ENCODE measurements around the gene THRA.
A peak's percentile ranks its signal among the peaks of the same experiment; 100 is the strongest.

THRA gene

GRCh38 chr17:40064971-40065768 lies 2.4 kb downstream of the THRA start:
- Histone ChIP-seq H3K4me3 (peak overlapping the region; percentile 85 to 100 (median 97)), H3K9ac (peak overlapping the region; percentile 85 to 95 (median 92))

GRCh38 chr17:40065769-40066510 lies 3.2 kb downstream of the THRA start:
- Histone ChIP-seq H3K4me2 (peak overlapping the region; percentile 90 to 99 (median 96)), H3K9ac (peak overlapping the region in 10 of 11 experiments; percentile 2 to 94 (median 92); a peak in 16 of 22 replicates), H3K4me1 (peaks cover 70 to 89% (median 85%) of the 10 kb centered on the region in 10 experiments), H3K27ac (peak overlapping the region in 8 of 11 experiments; percentile 43 to 95 (median 92); a peak in 16 of 22 replicates), H3K9me3 (replicated peaks in 1 of 11) (no peaks in the 10 kb centered on the region), H3K4me3 (peak overlapping the region in 2 of 10 experiments; percentile 22 to 99; a peak in 4 of 20 replicates), H3K36me3 (no peaks in the 10 kb centered on the region), H4K20me1 (peaks cover 0 to 9% (median 0%) of the 10 kb centered on the region in 11 experiments; a peak in 2 of 22 replicates), H3K27me3 (peaks cover 0 to 8% (median 0%) of the 10 kb centered on the region in 11 experiments; a peak in 1 of 22 replicates)
- TF ChIP-seq Cebpa-rat (IDR thresholded peaks at IDR 0.05): no peak

More at GRCh38 chr17:40064971-40065768, 2.4 kb downstream of the THRA start:
- Histone ChIP-seq H3K4me2 (peak overlapping the region; percentile 90 to 99 (median 96)), H3K9me3 (replicated peaks in 1 of 11) (no peaks in the 10 kb centered on the region), H3K36me3 (no peaks in the 10 kb centered on the region), H3K27me3 (peaks cover 0 to 8% (median 0%) of the 10 kb centered on the region in 11 experiments; a peak in 1 of 22 replicates), H3K27ac (peak overlapping the region in 9 of 11 experiments; percentile 43 to 95 (median 92); a peak in 18 of 22 replicates), H4K20me1 (peaks cover 0 to 9% (median 0%) of the 10 kb centered on the region in 11 experiments; a peak in 2 of 22 replicates), H3K4me1 (peaks cover 62 to 82% (median 78%) of the 10 kb centered on the region in 10 experiments)
- TF ChIP-seq Cebpa-rat (IDR thresholded peaks at IDR 0.05): no peak

DNA sequence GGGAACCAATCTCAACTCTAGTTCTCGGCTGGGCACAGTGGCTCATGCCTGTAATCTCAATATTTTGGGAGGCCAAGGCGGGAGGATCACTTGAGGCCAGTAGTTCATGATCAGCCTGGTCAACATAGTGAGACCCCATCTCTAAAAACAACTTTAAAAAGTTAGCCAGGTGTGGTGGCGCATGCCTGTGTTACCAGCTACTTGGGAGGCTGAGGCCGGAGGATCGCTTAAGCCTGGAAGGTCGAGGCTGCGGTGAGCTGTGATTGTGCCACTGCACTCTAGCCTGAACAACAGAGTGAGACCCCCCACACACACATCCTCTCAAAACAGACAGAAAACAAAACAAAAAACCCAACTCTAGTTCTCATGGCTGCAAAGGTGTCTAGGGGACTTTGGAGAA lies 4.9 kb downstream of the THRA start:
- peak overlapping the region in 9 of 11 experiments; percentile 68 to 85 (median 77); a peak in 15 of 22 replicates for H3K9ac ChIP-seq

DNA sequence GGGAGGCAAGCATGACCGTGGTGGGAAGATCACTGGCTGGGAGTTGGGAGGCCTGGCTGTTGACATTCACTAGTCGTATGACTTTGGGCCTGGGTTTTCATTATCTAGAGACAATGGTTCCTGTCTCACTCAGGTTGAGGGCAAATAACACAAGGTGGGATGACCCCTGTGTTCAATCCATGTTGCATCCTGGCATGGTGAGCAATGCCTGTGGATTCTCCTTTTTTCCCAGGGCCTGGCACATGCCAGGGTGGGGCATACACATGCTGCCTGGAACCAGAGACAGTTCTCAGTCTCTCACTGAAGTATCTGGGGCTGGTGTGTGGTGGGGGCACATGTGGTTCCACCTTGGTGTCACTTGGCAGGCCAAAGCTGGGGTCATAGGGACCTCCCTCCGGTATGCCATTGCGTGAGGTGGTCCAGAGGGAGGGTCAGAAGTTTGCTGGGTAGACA lies 5.4 kb downstream of the THRA start:
- Histone ChIP-seq H3K4me3 (peak overlapping the region; percentile 20 to 57 (median 45); a peak in 15 of 20 replicates), H3K27ac (peak overlapping the region; percentile 30 to 93 (median 85); a peak in 21 of 22 replicates), H3K9ac (peak overlapping the region; percentile 61 to 85 (median 76)), H3K4me1 (peaks cover 92 to 97% (median 96%) of the 10 kb centered on the region in 10 experiments), H3K9me3 (replicated peaks in 1 of 11) (no peaks in the 10 kb centered on the region), H4K20me1 (peaks cover 0 to 9% (median 0%) of the 10 kb centered on the region in 11 experiments; a peak in 2 of 22 replicates), H3K4me2 (peak overlapping the region; percentile 93 to 99 (median 97)), H3K27me3 (no peaks in the 10 kb centered on the region), H3K36me3 (no peaks in the 10 kb centered on the region)
- TF ChIP-seq Cebpa-rat (IDR thresholded peaks at IDR 0.05): no peak

More for the DNA sequence above, 4.9 kb downstream of the THRA start:
- no peak for TF ChIP-seq Cebpa-rat (IDR thresholded peaks at IDR 0.05)
- Histone ChIP-seq H3K36me3 (no peaks in the 10 kb centered on the region), H3K4me1 (peaks cover 87 to 93% (median 92%) of the 10 kb centered on the region in 10 experiments), H3K9me3 (replicated peaks in 1 of 11) (no peaks in the 10 kb centered on the region), H3K27me3 (no peaks in the 10 kb centered on the region), H3K4me3 (no peak overlapping the region), H3K4me2 (peak overlapping the region; percentile 93 to 99 (median 97)), H3K27ac (peak overlapping the region; percentile 30 to 93 (median 85); a peak in 20 of 22 replicates), H4K20me1 (peaks cover 0 to 9% (median 0%) of the 10 kb centered on the region in 11 experiments; a peak in 2 of 22 replicates)

- no peaks in the 10 kb centered on the region for H3K9me3 ChIP-seq (replicated peaks in 1 of 11)
- peak overlapping the region; percentile 93 to 99 (median 97) for H3K4me2 ChIP-seq
- H3K27me3 ChIP-seq: no peaks in the 10 kb centered on the region
- no peaks in the 10 kb centered on the region for H3K36me3 ChIP-seq
- H3K4me1 ChIP-seq: peaks cover 96 to 100% (median 100%) of the 10 kb centered on the region in 10 experiments
- peak overlapping the region; percentile 61 to 85 (median 76) for H3K9ac ChIP-seq
- peak overlapping the region; percentile 20 to 57 (median 45); a peak in 17 of 20 replicates for H3K4me3 ChIP-seq
- H4K20me1 ChIP-seq: peaks cover 0 to 9% (median 0%) of the 10 kb centered on the region in 11 experiments; a peak in 2 of 22 replicates
- peak overlapping the region; percentile 30 to 93 (median 85); a peak in 21 of 22 replicates for H3K27ac ChIP-seq
- no peak for TF ChIP-seq Cebpa-rat (IDR thresholded peaks at IDR 0.05)
Measured at GRCh38 chr17:40068584-40068916, 5.8 kb downstream of the THRA start.

DNA sequence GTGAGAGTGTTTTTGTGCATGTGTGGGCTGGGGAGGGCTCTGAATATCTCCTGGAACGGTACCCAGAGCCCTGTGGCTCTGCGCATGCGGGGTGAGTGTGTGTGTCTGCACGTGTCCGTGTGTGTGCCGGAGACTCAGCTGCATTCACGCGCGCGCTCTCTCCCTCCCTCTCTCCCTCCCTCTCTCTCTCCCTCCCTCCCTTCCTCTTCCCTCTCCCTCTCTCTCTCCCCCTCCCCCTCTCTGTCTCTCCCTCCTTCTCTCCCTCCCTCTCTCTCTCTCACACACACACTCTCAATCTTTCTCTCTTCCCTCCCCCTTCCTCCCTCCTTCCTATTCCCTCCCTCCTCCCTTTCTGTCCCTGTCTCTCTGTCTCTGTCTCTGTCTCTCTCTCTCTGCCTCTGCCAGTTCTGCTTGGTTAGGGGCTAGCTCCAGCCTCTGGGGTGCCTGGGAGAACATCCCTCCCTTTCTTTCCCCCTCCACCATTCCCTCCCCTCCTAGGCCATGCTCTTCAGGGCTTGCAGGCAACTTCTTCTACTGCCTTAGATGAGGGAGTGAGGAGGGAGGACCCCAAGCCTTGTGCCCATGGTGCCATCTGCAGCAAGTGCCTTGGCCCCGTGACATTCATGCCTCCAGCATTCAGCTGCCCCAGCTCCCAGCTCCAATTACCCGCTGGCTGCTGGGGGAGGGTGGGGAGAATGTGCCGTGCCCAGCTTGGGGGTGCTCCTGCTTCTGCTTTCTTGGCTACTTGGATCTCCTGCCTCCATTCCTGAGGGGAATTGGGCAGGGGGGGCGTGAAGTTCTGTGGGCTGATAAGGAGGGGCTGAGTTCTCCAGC lies 6.4 kb downstream of the THRA start:
- Histone ChIP-seq H3K4me2 (peak overlapping the region; percentile 93 to 99 (median 97)), H3K4me3 (peak overlapping the region; percentile 33 to 57 (median 45)), H4K20me1 (peaks cover 0 to 7% (median 0%) of the 10 kb centered on the region in 11 experiments; a peak in 2 of 22 replicates), H3K27ac (peak overlapping the region; percentile 63 to 93 (median 85); a peak in 21 of 22 replicates), H3K9ac (peak overlapping the region; percentile 61 to 85 (median 76)), H3K27me3 (no peaks in the 10 kb centered on the region), H3K36me3 (no peaks in the 10 kb centered on the region), H3K9me3 (replicated peaks in 1 of 11) (no peaks in the 10 kb centered on the region), H3K4me1 (peaks cover 99 to 100% (median 100%) of the 10 kb centered on the region in 10 experiments)
- no peak for TF ChIP-seq Cebpa-rat (IDR thresholded peaks at IDR 0.05)

GRCh38 chr17:40069751-40070708 lies 7.3 kb downstream of the THRA start:
- H3K4me2 ChIP-seq: peak overlapping the region; percentile 93 to 99 (median 97)
- peak overlapping the region; percentile 24 to 57 (median 44); a peak in 19 of 20 replicates for H3K4me3 ChIP-seq
- peak overlapping the region; percentile 63 to 93 (median 85); a peak in 21 of 22 replicates for H3K27ac ChIP-seq
- H4K20me1 ChIP-seq: no peaks in the 10 kb centered on the region; a peak in 1 of 22 replicates
- H3K4me1 ChIP-seq: peaks cover 99 to 100% (median 100%) of the 10 kb centered on the region in 10 experiments
- 0 out of 22 replicates have a peak, but pooled peaks cover 0 to 6% (median 0%) of the 10 kb centered on the region in 11 experiments for H3K36me3 ChIP-seq
- H3K9me3 ChIP-seq (replicated peaks in 1 of 11): no peaks in the 10 kb centered on the region
- H3K9ac ChIP-seq: peak overlapping the region; percentile 39 to 85 (median 76); a peak in 21 of 22 replicates
- no peak for TF ChIP-seq Cebpa-rat (IDR thresholded peaks at IDR 0.05)
- H3K27me3 ChIP-seq: no peaks in the 10 kb centered on the region

All from BLaER1 treated with 17β-estradiol and CSF1 and Interleukin-3, amounts not matched to agents 10 nM and 100 nM (cell line).